Sciatic nerve (tissue), 2 donors: ENCODE measurements around the gene CD84. TPM values are rescaled to one million over a fixed set of nuclear protein-coding genes. Genes with fewer than 3 reads are reported as not detected.
A peak's percentile ranks its signal among the peaks of the same experiment; 100 is the strongest.
"Not testable (repeated sequence)": the region's sequence is repeated elsewhere in the genome, so short reads cannot be mapped to it uniquely, and the experiment has no call there.

Experiments
- ATAC-seq: fragments of 200-7000 bp; cut with Tn5 transposase; one replicate; pipeline ENCODE4 v1.9.1; 2020; ENCODE audit warnings: mild to moderate bottlenecking, moderate library complexity
- DNase-seq: peaks from one replicate; pipeline ENCODE4 v3.0.0-alpha.2; 2020; ENCODE audit warnings: low spot score
- intact Hi-C: fragments of 100-400 bp; cut with DNase I; formaldehyde crosslinking; loops from one replicate; pipeline ENCODE4 v1.14.2; 2022
- total RNA-seq: library from RNA; stranded (reverse); fragmentation: NEBNext Ultra II Directional; extraction: Animal tissue kit (Norgen Biotek cat#: 25700); gene quantifications from one replicate; pipeline ENCODE4 v1.2.1, GENCODE V29; 2021
- donor health status: DM: no; HTN: no; CAD: no.
- donor health status: DM: no; HTN: no; CAD: no.

Gene CD84
- total RNA-seq, 1 donor from 2014 or later, result 13.5 TPM

DNA sequence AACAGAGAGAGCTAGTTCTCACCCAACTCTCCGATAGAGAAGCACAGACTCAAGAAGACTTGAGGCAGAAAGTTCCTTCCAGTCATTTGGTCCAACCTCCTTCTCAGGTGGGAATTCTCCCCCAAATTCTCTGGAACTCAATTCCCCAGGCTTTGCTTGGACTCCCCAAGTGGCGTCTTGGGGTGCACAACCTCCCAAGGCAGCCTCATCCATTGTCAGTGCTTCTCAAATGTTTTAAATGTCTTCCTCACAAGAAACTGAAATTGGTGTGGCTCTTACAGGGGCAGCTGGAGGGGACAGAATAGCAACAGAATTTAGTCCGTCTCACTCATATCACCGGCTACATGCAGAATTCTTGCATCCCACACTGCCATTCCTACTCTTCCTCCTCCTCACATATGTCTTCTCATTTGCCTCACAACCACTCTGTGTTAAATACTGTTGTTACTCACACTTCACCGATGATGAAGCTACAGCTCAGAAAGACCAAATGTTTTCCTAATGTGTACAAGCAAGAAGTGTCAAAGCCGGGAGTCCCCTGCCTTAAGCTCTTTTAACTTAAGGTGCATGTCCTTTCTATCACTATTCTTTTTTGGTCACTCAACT is 33.4 kb upstream of the CD84 start:
- DNase-seq (no peak), ATAC-seq (no peak)
- intact Hi-C loops, result no loop called here

DNA sequence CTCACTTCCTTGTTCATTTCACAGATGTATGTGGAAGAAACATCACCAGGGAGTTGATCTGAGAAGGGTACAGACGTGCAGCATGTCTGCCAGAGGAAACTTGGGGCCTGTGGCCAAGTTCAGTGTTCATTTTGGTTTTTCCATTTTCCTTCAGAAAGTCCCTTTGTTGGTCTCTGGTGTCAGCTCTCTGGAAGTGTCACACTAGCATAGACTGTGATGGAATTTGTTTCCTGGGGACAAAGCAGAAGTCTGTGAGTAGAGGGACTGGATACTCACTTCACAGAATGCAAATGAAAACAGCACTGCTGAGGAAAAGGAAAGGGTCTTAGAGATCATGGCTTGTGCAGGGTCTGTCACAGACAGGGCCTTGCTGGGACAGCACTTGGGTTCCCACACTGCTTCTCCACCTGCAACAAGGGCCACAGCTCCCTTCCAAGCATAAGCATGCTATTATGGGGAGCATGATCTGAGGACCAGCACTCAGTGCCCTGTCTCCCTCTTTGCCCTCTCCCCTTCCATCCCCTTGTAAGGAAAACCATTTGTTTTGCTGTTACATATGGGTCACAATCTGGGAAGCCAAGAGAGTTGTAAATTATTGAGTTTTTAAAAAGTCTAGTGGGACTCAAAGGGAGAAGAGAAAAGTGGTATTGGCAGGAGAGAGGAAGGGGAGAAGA is 31.4 kb upstream of the CD84 start:
- intact Hi-C loops, result no loop called here
- DNase-seq (no peak), ATAC-seq (no peak)

DNA sequence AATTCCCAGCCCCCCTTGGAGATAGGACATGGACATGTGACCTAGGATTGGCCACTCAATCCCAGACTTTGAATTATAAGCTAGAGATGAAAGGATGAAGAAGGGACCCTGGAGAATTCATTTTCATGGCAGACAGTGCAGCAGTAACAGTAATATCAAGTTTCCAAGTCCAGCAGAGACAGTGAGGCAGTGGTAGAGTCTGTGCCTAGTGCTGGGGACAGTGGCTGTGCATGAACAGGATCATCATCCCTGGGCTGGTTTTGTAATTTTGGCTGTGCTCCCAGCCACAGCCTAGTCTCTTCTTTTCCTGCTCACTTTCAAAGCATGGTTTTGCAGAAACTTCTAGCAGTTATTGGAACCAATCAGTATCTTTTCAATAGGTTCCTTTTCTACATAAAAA is 29.6 kb upstream of the CD84 start:
- intact Hi-C loops, result no loop called here
- DNase-seq (no peak), ATAC-seq (no peak)

DNA sequence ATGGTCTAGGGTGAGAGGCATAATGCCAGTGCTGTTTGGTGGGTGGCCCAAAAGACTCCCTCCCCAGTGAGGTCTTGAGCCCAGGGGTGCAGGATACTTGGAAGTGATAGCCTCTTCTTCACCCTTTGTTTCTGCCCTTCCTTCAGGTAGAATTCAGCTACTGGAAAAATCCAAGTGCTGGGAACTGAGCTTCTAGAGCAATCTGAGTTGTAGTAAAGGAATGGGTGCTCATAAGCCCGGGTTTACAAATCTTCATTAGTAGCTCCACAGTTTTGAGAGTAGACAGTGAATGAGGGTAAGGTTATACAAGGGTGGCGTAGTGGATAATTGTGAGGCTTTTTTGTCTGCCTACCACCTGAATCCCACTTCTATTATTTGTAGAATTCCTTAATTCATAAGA is 29.2 kb upstream of the CD84 start:
- intact Hi-C loops, result no loop called here
- no peak for DNase-seq

DNA sequence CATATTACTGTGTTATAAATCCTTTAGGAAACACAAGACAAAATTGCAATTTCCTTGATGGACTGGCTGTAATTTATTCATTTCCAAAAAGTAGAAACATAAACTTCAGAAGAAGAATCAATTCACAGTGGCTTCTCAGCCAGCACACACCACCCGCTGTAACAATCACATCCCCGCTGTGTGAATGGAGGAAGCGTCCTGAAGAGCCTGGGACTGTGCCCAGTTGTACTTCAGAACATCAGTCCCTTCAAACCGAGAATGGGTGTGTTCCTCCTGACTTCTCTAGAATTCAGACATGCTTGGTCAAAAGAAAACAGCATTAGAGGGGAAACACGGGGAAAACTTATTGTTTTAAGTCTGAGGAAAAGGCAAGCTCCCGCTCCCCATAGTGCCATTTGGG is 28.8 kb upstream of the CD84 start:
- DNase-seq (no peak), ATAC-seq (no peak)
- intact Hi-C loops, result no loop called here

More for the DNA sequence above, 29.2 kb upstream of the CD84 start:
- ATAC-seq, result no peak

DNA sequence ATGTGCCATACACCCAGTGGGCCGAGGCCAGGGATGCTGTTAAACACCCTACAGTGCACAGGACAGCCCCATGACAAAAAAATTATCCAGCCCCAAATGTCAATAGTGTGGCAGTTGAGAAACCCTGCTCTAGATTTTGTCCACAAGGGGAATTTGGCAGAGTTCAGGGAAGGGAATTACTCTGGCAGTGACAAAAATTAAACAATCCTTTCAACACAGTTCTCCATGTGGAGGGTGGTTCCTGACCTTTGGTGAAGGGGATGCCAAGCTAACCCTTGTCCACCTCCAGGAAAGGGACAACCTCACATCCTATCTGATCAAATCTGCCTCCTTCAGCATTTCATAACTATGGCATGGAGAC is 28.4 kb upstream of the CD84 start:
- ATAC-seq (no peak), DNase-seq (no peak)
- intact Hi-C loops, result no loop called here

DNA sequence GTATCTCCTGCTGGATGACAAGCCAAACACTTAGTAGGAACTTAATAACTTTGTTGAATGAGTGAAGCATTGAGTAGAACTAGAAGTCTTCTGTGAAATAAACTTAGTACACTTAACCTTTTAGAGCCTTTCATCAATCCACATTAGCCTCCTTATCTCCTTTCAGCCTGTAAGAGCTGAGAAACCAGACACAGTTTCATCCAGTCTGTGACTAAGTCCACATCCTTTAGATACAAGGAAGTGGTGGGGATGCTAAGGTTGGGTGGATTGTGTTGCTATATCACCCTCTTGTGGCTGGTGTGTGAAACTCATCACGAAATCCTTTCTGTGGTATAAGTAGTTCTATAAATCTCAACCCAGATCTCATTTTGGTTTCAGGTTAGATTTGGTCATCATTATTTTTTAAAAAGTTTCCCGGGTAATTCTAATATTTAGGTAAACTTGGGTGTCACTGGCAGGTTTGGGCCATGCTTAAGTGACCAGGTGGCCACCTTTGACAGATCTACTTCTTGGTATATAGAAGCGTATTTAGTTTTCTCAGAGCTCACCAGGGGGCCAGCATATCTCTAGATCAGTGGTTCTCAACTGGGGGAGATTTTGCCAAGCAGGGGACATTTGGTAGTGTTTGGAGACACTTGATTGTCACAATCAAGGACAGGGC is 27.8 kb upstream of the CD84 start:
- ATAC-seq (peak; percentile 81), DNase-seq (no peak)
- intact Hi-C loops, result no loop called here

DNA sequence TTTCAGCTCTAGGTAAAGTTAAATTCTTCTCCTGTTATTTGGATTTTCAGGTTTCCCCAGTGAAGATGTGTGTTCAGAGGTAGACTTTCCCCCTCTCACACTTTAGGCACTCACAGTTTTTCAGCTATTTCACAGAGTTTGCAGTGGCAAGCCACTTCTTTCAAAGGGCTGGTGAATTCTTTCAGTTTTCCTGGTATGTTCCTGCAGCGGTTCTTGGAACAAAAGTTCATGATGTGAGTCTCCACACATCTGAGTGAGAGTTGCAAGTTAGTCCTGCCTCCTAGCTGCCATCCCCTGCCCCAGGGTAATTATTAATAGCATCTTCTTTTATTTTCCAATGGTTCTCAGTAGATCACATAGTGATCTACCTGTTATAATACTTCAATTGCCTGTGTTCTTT is 27.3 kb upstream of the CD84 start:
- no peak for ATAC-seq
- intact Hi-C loops, result no loop called here
- DNase-seq, result no peak

DNA sequence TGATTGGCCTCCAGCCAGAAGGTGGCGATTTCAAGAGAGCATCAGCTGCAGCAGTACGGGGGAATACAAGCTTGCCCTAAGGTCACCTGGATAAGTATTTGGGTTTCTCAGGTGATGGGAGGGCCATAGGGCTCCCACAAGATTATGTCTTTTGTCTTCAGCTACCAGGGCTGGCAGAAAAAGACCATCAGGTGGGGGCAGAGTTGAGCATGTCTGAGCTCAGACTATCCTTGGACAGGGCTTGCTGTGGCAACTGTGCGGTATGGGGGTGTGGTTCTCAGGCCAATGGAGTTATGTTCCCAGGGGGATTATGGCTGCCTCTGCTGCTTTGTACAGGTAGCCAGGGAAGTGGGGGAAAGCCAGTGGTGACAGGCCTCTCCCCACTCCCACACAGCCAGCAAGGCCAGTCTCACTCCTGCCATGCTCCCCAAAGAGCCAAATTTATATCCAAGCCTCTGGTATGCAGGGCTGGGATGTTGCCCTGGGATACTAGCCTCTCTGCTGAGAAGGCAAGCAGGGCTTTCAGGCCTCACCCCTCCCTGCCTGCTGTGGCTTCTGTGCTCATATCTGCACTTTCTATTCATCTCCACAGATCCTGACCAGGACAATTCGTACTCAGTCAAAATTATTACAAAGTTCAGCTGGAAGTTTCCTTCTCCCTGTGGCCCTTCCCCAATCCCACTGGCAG is 26.6 kb upstream of the CD84 start:
- ATAC-seq (no peak), DNase-seq (no peak)
- intact Hi-C loops, result no loop called here

DNA sequence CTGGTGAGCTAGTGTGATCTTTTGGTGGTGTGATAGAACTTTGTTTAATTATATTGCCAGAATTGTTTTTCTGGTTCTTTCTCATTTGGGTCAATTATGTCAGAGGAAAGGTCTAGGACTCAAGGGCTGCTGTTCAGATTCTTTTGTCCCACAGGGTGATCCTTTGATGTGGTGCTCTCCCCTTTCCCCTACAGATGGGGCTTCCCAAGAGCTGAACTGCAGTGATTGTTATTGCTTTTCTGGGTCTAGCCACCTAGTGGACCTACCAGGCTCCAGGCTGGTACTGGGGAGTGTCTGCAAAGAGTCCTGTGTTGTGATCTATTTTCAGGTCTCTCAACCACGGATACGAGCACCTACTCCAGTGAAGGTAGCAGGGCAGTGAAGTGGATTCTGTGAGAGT is 25.9 kb upstream of the CD84 start:
- no peak for DNase-seq
- no peak for ATAC-seq
- intact Hi-C loops, result no loop called here

DNA sequence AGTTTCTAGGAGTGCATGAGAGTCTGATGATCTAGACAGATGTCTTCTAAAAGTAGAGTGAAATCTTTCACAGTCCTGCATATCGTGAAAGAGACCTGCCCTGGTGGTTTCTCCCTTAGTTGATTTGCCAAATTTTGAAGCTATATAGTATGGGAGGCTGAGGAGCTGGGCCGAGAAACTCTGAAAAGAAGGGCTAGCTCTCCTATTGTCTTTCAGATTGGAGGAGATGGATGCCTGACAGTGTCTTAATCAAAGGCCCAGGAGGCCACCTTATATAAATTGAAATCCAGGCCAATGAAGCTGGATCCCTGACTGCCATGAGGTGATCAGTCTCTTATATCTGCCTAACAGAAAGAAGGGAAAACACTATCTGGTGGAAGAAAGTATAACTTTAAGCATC is 18.4 kb upstream of the CD84 start:
- ATAC-seq (no peak), DNase-seq (no peak)
- intact Hi-C loops, result no loop called here

DNA sequence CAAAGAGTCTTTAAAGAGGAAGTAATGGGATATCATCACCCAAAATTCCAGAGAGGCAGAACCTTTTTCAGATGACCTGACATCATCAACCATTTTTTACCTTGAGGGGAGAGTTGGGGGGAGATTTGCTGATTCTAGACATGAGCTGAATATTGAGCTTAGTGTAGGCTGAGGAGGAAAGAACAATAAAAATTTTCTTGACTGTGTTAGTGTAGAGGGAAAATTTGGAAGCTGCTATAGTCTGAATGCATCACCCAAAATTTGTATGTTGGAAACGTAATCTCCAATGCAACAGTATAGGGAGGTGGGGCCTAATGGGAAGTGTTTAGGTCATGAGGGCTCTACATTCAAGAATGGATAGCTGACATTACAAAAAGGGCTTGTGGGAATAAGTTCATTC is 17.8 kb upstream of the CD84 start:
- intact Hi-C loops, result no loop called here
- ATAC-seq, result no peak
- no peak for DNase-seq

DNA sequence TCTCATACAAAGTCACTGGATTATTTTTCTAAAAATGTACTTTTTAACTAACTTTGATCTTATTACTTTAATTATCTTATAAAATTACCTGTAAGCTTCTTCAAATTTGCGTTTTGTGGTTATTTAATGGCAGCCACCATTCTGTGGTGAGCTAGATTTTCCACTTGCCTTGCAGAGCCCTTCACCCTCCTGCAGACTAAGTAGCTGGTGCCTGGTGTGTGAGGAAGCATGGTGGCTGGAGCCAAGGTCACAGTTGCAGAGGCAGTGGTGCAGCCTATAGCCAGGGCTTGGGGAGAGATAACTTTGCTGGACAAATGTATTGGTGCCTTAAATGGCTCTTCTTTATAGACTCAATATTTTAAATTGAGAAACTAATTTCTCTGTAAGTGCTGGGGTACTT is 11.2 kb upstream of the CD84 start:
- intact Hi-C loops, result no loop called here
- ATAC-seq, result no peak
- DNase-seq, result no peak

DNA sequence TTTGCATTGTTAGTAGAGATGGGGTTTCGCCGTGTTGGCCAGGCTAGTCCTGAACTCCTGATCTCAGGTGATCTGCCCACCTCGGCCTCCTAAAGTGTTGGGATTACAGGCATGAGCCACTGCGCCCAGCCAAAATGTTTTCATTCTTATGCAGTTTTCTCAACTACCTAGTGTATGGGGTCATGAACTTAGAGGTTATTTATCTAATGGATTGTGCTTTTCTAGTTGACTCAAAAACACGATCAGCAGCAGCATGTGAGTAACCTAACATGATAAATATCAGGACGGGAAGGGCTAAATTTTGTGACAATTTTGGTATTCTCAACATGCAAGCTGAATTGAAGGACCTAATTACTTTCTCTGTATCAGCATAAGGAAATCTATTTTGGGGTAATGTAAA is 9.2 kb upstream of the CD84 start:
- DNase-seq (no peak), ATAC-seq (no peak)
- intact Hi-C loops, result no loop called here

DNA sequence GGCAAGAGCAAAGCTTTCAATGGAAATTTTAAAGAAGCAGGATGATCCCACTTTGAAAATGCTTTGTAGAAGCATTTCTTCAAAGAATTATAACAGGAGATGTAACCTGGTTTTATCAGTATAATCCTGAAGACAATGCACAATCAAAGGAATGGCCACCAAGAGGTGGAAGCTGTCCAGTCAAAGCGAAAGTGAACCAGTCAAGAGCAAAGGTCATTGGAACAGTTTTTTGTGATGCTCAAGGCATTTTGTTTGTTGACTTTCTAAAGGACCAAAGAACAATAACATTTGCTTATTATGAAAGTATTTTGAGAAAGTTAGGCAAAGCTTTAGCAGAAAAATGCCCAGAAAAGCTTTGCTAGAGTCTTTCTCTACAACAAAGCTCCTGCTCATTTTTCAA is 5.5 kb upstream of the CD84 start:
- intact Hi-C loops, result no loop called here
- DNase-seq (no peak), ATAC-seq (no peak)

DNA sequence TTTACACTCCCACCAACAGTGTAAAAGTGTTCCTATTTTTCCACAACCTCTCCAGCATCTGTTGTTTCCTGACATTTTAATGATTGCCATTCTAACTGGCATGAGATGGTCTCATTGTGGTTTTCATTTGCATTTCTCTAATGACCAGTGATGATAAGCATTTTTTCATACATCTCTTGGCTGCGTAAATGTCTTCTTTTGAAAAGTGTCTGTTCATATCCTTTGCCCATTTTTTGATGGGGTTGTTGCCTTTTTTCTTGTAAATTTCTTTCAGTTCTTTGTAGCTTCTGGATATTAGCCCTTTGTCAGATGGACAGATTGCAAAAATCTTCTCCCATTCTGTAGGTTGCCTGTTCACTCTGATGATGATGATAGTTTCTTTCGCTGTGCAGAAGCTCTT is 3.7 kb upstream of the CD84 start:
- ATAC-seq, DNase-seq, intact Hi-C loops: not testable (repeated sequence)

DNA sequence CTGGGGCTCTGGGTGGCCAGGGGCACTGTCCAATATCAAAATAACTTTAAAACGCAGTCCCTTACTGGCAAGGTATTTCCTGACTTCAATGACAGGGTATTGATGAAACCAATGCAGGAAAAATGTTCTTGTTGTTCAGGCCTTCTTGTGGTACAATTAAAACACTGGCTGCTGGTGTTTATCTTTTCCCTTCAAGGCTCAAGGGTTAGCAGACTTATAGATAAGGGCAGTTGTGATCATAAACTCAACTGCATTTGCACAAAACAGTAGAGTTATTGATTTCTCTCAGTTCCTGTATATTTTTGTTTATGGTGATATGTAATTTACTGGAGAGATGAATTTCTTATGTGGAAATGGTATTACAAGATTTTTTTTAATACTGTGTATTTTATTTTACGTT is 2.7 kb upstream of the CD84 start:
- intact Hi-C loops, result no loop called here
- no peak for DNase-seq
- ATAC-seq, result no peak

DNA sequence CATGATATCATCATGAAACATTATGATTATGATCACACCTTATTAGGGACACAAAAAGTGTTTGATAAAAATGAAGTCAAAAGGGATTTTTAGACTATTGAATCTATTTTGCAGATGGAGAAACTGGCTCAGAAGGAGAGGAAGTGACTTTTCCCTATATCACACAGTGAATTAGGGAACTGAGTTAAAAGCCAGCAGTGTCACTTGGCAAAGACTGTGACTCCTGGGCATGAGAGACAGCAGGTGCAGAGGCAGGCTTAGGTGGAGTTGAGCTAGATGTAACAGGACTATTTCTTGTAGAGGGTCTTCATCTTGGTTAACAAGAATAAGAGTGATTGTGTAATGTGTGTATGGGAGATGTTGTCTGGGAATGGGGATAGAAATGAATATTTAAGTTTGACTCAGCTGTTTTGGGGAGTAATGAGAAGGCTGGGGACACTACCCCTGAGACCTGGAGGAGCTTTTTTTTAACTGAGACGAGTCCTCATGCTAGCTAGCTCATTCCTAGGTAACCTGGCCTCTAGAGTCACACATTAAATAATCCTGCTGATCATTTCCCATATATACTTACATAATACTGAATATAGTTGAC is 1.0 kb upstream of the CD84 start:
- DNase-seq (no peak), ATAC-seq (peak; percentile 44)
- intact Hi-C loops, result no loop called here

DNA sequence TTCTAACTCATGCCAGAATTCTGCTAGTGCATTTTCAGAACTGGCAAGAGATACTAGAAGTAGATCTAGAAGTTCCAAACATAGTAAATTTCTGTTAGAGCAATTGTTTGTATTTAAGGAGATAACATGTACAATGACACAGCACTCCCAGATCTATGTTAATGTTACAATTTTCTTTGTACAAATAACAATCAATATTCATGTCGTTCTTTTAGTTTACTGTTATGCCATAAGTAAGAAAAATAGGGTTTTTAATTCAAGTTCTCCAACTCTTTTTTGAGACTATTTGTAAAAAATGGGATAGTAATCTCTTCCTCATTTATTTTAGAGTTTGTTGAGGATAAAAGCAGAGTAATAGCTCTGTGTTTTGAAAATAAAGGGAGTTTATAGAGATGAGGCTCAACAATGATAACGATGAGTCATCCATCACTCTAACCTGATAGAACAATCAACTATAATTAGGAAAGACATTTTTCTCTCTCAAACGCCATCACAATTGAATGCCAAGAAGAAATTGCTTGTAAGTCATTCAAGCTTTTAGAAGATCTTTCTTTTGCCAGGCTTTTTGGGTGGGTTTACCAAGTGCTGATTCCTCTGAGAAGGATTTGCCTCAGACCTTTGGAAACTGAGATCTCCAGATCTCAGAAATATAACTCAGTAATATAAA is 638 bp downstream of the CD84 start:
- no peak for ATAC-seq
- no peak for DNase-seq
- intact Hi-C loops, result no loop called here

DNA sequence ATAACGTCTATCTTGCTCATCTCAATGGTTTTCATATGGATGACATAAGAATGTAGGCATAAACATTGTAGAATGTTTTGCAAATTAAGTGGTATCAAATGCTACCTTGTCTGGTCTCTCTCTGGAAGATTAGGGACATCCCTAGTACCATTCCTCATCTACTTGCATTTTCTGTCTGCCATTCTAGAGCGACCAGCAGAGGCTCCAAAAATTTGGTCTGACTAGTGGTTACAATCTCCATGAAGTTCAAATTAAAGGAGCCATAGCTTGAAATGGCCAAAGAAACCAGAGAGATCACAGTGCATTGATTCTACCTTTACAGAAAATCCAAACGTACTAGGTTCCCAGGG is 1.1 kb downstream of the CD84 start:
- intact Hi-C loops, result no loop called here
- DNase-seq (no peak), ATAC-seq (no peak)
